A673 (cell line): Measurements from ENCODE around the gene EHMT1.

Experiments used
- EZH2 ChIP-seq: fragments of 200-600 bp; sonication (generic); IDR thresholded peaks from 2 replicates; pipeline ENCODE4 v1.6.1; 2017; ENCODE audit warnings: borderline replicate concordance, low read depth, mild to moderate bottlenecking, mixed read lengths, antibody characterized with exemption, low read length; ENCODE audit not compliant: poor library complexity, severe bottlenecking
- TF ChIP-seq, protein P1 (sequence below): fragments of 300-800, 200-600 bp; sonication (generic); conservative IDR thresholded peaks from 2 replicates; pipeline ENCODE4 v1.5.1; 2017; ENCODE audit warnings: low read depth, mild to moderate bottlenecking, antibody characterized with exemption, low read length, moderate library complexity, mixed read lengths

DNA sequence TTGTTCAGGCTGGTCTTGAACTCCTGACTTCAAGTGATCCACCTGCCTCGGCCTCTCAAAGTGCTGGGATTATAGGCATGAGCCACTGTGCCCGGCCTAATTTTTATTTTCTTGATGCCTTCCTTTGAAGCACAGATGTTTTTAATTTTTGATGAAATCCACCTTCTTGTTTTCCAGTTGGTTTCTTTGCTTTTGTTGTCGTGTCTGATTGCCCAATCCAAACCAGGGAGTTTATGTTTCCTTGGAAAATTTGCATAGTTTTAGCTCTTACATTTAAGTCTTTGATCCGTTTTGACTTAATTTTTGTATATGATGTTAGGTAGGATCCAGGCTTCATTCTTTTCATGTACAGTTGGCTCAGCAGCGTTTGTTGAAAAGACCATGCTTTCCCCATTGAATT, 15.2 kb downstream of the EHMT1 start:
- TF ChIP-seq, protein P1, sequence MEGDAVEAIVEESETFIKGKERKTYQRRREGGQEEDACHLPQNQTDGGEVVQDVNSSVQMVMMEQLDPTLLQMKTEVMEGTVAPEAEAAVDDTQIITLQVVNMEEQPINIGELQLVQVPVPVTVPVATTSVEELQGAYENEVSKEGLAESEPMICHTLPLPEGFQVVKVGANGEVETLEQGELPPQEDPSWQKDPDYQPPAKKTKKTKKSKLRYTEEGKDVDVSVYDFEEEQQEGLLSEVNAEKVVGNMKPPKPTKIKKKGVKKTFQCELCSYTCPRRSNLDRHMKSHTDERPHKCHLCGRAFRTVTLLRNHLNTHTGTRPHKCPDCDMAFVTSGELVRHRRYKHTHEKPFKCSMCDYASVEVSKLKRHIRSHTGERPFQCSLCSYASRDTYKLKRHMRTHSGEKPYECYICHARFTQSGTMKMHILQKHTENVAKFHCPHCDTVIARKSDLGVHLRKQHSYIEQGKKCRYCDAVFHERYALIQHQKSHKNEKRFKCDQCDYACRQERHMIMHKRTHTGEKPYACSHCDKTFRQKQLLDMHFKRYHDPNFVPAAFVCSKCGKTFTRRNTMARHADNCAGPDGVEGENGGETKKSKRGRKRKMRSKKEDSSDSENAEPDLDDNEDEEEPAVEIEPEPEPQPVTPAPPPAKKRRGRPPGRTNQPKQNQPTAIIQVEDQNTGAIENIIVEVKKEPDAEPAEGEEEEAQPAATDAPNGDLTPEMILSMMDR: no peak
- no peak for TF ChIP-seq EZH2
